ENCODE measurements around the gene LY6G5C. TPM values are rescaled to one million over a fixed set of nuclear protein-coding genes. Genes with fewer than 3 reads are reported as not detected.

Gene LY6G5C
- total and polyA plus RNA-seq, 9 of the 15 experiments (the other 6 are each of a cell fraction or from before 2014, with no cell fraction given), result 0.10 to 0.67 (median 0.46) TPM; not detected in 4

- TF ChIP-seq ZBTB26 (CRISPR knock-in tag; IDR thresholded peaks at IDR 0.05) (0 out of 2 replicates have a peak, but pooled peaks have one; percentile 18), SRSF9 (IDR thresholded peaks at IDR 0.05; ENCODE audit: borderline replicate concordance, low read depth, low read length) (no peak), ZNF133 (CRISPR knock-in tag; IDR thresholded peaks at IDR 0.05) (peak; percentile 70; the same call in 1 of the 2 replicates), MAX (CRISPR knock-in tag; IDR thresholded peaks at IDR 0.05) (peak; percentile 59), ZNF395 (CRISPR knock-in tag; IDR thresholded peaks at IDR 0.05) (no peak), KLF1 (tag; IDR thresholded peaks at IDR 0.05) (peak; percentile 57; the same call in 1 of the 2 replicates), HEY1 (CRISPR knock-in tag; IDR thresholded peaks at IDR 0.05; ENCODE audit: borderline replicate concordance) (peak; percentile 88; the same call in 1 of the 2 replicates), MITF (IDR thresholded peaks at IDR 0.05) (peak; percentile 56; the same call in 1 of the 2 replicates), ZNF23 (CRISPR knock-in tag; IDR thresholded peaks at IDR 0.05) (no peak), TEAD4 (IDR thresholded peaks at IDR 0.05; ENCODE audit: low read length) (no peak), TEAD4 (CRISPR knock-in tag; IDR thresholded peaks at IDR 0.05; ENCODE audit: borderline replicate concordance) (no peak), NUFIP1 (IDR thresholded peaks at IDR 0.05; ENCODE audit: partially characterized antibody) (no peak), SMARCB1 (IDR thresholded peaks at IDR 0.05; ENCODE audit: insufficient read length, low read depth) (no peak), DMBX1 (CRISPR knock-in tag; IDR thresholded peaks at IDR 0.05; ENCODE audit: borderline replicate concordance) (peak; percentile 19), ATF3 (IDR thresholded peaks at IDR 0.05) (no peak), ATF3 (CRISPR knock-in tag; conservative IDR thresholded peaks at IDR 0.05) (no peak), ZNF561 (CRISPR knock-in tag; conservative IDR thresholded peaks at IDR 0.05) (peak; percentile 58; the same call in 1 of the 2 replicates), ZFPM2 (CRISPR knock-in tag; IDR thresholded peaks at IDR 0.05) (peak; percentile 80; the same call in 1 of the 2 replicates), WHSC1 (IDR thresholded peaks at IDR 0.05; ENCODE audit: low read length) (no peak), FOXK2 (conservative IDR thresholded peaks at IDR 0.05 in 1 of 2, IDR thresholded peaks at IDR 0.05 in 1 of 2; ENCODE audit: low read depth in 2 of 2) (peak; percentile 85 to 91), HOXB6 (CRISPR knock-in tag; IDR thresholded peaks at IDR 0.05; ENCODE audit: borderline replicate concordance) (no peak), PHB (CRISPR knock-in tag; IDR thresholded peaks at IDR 0.05) (peak; percentile 96), DDX20 (tag; IDR thresholded peaks at IDR 0.05; ENCODE audit: low read depth) (no peak)
Observed at GRCh38 chr6:31665501-31666336, 15.1 kb downstream of the LY6G5C start, which contains the start of gene CSNK2B (continued).
